Heart left ventricle (tissue), 16 donors: ENCODE results near the gene PEX11G. TPM values are rescaled to one million over a fixed set of nuclear protein-coding genes. Genes with fewer than 3 reads are reported as not detected.
A peak's percentile ranks its signal among the peaks of the same experiment; 100 is the strongest.

Source experiments
- ATAC-seq, 4 donors: fragments of 200-7000 bp; cut with Tn5 transposase; one replicate each; pipeline ENCODE4 v1.9.1; 2020 to 2022; ENCODE audit warnings: moderate library complexity in 4 of 4, mild to moderate bottlenecking in 3 of 4, moderate number of reproducible peaks in 1 of 4
- DNase-seq, 5 donors: peaks; one replicate each; pipeline ENCODE4 v3.0.0-alpha.2; 2020
- H3K27ac ChIP-seq, 12 donors: fragments of 200-600 bp; sonication (generic) in 4 of 12; one replicate each; pipeline versions ENCODE4 v1.5.0 to v1.8.0; 2016 to 2022; ENCODE audit warnings: mild to moderate bottlenecking in 2 of 12
- H3K27me3 ChIP-seq, 9 donors: fragments of 200-600 bp; sonication (generic) in 2 of 9; one replicate each; pipeline versions ENCODE4 v1.5.1 to v1.8.0; 2016 to 2022; ENCODE audit warnings: mild to moderate bottlenecking in 3 of 9
- H3K36me3 ChIP-seq, 9 donors: fragments of 200-600 bp; sonication (generic) in 2 of 9; one replicate each; pipeline versions ENCODE4 v1.5.0 to v1.8.0; 2018 to 2022; ENCODE audit warnings: mild to moderate bottlenecking in 2 of 9
- H3K4me1 ChIP-seq, 12 donors: fragments of 200-600 bp; sonication (generic) in 4 of 12; one replicate each; pipeline versions ENCODE4 v1.5.0 to v1.8.0; 2016 to 2022; ENCODE audit warnings: mild to moderate bottlenecking in 3 of 12
- H3K4me3 ChIP-seq, 12 donors: fragments of 200-600 bp; sonication (generic) in 4 of 12; one replicate each; pipeline versions ENCODE4 v1.5.0 to v1.8.0; 2017 to 2022; ENCODE audit warnings: mild to moderate bottlenecking in 9 of 12, moderate library complexity in 4 of 12
- H3K9me3 ChIP-seq, 12 donors: fragments of 200-600 bp; sonication (generic) in 4 of 12; one replicate each; pipeline versions ENCODE4 v1.5.0 to v1.8.0; 2016 to 2022; ENCODE audit warnings: mild to moderate bottlenecking in 1 of 12
- POLR2A ChIP-seq, 2 donors: fragments of 450-650 bp; IDR thresholded peaks; one replicate each; pipeline ENCODE4 v1.6.1; 2017; ENCODE audit warnings: antibody characterized with exemption in 2 of 2, mild to moderate bottlenecking in 2 of 2, moderate library complexity in 2 of 2
- WGBS, 4 donors: extraction: QIAGEN DNeasy Blood & Tissue Kit in 2 of 4; methylation state at CpG; one replicate each; pipeline versions ENCODE4 v1.1.5 to v1.1.7; 2013 to 2018; 5-methylcytosine and 5-hydroxymethylcytosine counted together
- intact Hi-C, 10 donors: fragments of 100-400 bp; cut with DNase I; formaldehyde crosslinking; loops; one replicate each; pipeline versions ENCODE4 v1.11.1 to v1.14.2; 2022
- long read RNA-seq, 3 donors: library from polyadenylated mRNA; unstranded; transcript quantifications; one replicate each; pipeline ENCODE4 v2.0.0, GENCODE V29; 2020 to 2021
- polyA plus RNA-seq, 2 donors: library from polyadenylated mRNA; stranded (reverse); fragments of 200-250 nt; gene quantifications; one replicate each; pipeline ENCODE4 v1.2.3, GENCODE V29; 2013
- total RNA-seq, 9 donors: library from RNA; depleted of rRNA in 2 of 9; stranded (reverse); fragments of >200 nt in 2 of 9; fragmentation: NEBNext Ultra II Directional in 3 of 9; extraction: Animal tissue kit (Norgen Biotek cat#: 25700) in 3 of 9; gene quantifications; one replicate each; pipeline versions ENCODE4 v1.1.0 to v1.2.4, GENCODE V29; 2016 to 2023
- TF ChIP-seq, protein P1 (sequence below), 12 donors: fragments of 200-600 bp; sonication (generic) in 4 of 12; IDR thresholded peaks; one replicate each; pipeline versions ENCODE4 v1.5.0 to v1.8.0; 2018 to 2022; ENCODE audit warnings: antibody characterized with exemption in 12 of 12, mild to moderate bottlenecking in 5 of 12
- donor health status: ischemic (EF 13 %, LVEDD 7.1; RV severe dilation, severe dysfunction).
- donor health status: healthy with polysubstance abuse.
- donor health status: DM: no; HTN: yes; CAD: no.
- donor health status: DM: no; HTN: no; CAD: no.
- donor health status: ischemic (EF 25% LVEDD 6.9; RV normal size, moderate dysfunction).
- donor health status: ischemic (EF 25% LVEDD 5.7; RV mildly dilated, moderate dysfunction).
- donor health status: healthy.
- donor health status: DM: yes; HTN: yes; CAD: no.
- donor health status: ischemic (EF 35%, LVEDD 5.7; RV mildly dilated, moderate dysfunction).
- donor health status: nonischemic (EF 11% LVEDD 7.7; RV severe dilation, severe dysfunction).
- donor health status: DM: yes; HTN: yes; CAD: no.
- donor health status: PGD.
- donor health status: ischemic (EF 29% LVEDD 5.4; RV normal size, mild dysfunction).
- donor health status: nonischemic (EF 23%, LVEDD 6.1; RV moderate dilation, normal function).

The PEX11G gene
- 1 to 10 TPM in 8 of 9 donors, under 1 TPM in 1; 0.93 to 2.9 (median 1.5) TPM for total RNA-seq
- polyA plus RNA-seq = 1 to 10 TPM in 1 of 2 donors, under 1 TPM in 1; 0.55 to 3.4 TPM
- long read RNA-seq, donor 1, partial matches to known transcripts = 2 of 7 reads
- long read RNA-seq, donor 1, other reads (novel, unspliced or antisense) = 1 of 7 reads
- long read RNA-seq, donor 2, partial matches to known transcripts = 1 of 6 reads
- long read RNA-seq, donor 2, other reads (novel, unspliced or antisense) = 2 of 6 reads
- long read RNA-seq, donor 3, partial matches to known transcripts = 0 of 1 reads
- long read RNA-seq, donor 3, other reads (novel, unspliced or antisense) = 0 of 1 reads

DNA sequence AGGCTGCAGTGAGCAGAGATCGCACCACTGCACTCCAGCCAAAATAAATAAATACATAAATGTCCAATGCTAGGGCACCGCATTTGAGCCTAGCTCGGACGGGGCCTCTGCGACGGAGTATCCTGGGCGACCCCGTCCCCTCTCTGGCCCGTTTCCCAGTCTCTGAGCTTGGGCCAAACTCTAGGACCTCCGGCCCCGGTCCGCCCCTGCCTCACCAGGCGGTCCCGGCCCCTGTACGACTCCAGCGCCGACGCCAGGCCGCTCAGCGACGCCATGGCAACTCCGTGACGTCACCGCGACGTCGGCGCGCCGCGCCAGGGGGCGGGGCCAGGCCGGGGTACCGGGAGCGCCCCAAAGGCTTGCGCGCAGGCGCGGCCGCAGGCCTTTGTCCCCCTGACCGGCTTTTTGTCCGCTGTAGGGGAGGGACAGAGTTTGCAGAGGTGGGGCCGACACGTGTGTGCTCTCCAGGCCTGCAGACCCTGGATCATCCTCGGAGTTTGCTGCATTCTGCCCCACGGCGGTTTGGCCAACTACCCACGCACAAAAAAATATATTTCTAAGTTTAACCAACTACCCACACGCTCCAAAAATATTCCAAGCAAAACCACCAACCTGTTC, at the start of gene PEX11G:
TSS of gene PEX11G (minus strand) at position 300 of the 618 bp plus-strand sequence. CDS start at position 275, 25 bp downstream.
- no peaks in the 10 kb centered on the region for H3K27me3 ChIP-seq
- H3K4me1 ChIP-seq = peaks cover 0 to 34% (median 7%) of the 10 kb centered on the region in 12 donors
- intact Hi-C loops = loop anchor here in 5 of 10 donors (1.0 to 5.0 kb wide), 4 partner anchors 26 to 45 kb away; partner anchors contain the start of gene MCOLN1 (in 3 of the 5)
- WGBS, 4 donors = 1 to 2% (median 1%) methylated on average over 30 to 49 of the region's 49 CpGs
- DNase-seq = peak; percentile 91 to 97 (median 93)
- no peaks in the 10 kb centered on the region for H3K9me3 ChIP-seq
- peak; percentile 90 to 99 (median 98) for ATAC-seq
- H3K36me3 ChIP-seq = no peaks in the 10 kb centered on the region
- peak within 1 kb of the TSS; percentile 45 to 90 (median 64) for H3K4me3 ChIP-seq
- TF ChIP-seq POLR2A (IDR thresholded peaks at IDR 0.05) = peak; percentile 38 to 89
- TF ChIP-seq, protein P1, sequence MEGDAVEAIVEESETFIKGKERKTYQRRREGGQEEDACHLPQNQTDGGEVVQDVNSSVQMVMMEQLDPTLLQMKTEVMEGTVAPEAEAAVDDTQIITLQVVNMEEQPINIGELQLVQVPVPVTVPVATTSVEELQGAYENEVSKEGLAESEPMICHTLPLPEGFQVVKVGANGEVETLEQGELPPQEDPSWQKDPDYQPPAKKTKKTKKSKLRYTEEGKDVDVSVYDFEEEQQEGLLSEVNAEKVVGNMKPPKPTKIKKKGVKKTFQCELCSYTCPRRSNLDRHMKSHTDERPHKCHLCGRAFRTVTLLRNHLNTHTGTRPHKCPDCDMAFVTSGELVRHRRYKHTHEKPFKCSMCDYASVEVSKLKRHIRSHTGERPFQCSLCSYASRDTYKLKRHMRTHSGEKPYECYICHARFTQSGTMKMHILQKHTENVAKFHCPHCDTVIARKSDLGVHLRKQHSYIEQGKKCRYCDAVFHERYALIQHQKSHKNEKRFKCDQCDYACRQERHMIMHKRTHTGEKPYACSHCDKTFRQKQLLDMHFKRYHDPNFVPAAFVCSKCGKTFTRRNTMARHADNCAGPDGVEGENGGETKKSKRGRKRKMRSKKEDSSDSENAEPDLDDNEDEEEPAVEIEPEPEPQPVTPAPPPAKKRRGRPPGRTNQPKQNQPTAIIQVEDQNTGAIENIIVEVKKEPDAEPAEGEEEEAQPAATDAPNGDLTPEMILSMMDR (IDR thresholded peaks at IDR 0.05) = no peak
- peak within 1 kb of the TSS in 11 of 12 donors; percentile 65 to 93 (median 82) for H3K27ac ChIP-seq

DNA sequence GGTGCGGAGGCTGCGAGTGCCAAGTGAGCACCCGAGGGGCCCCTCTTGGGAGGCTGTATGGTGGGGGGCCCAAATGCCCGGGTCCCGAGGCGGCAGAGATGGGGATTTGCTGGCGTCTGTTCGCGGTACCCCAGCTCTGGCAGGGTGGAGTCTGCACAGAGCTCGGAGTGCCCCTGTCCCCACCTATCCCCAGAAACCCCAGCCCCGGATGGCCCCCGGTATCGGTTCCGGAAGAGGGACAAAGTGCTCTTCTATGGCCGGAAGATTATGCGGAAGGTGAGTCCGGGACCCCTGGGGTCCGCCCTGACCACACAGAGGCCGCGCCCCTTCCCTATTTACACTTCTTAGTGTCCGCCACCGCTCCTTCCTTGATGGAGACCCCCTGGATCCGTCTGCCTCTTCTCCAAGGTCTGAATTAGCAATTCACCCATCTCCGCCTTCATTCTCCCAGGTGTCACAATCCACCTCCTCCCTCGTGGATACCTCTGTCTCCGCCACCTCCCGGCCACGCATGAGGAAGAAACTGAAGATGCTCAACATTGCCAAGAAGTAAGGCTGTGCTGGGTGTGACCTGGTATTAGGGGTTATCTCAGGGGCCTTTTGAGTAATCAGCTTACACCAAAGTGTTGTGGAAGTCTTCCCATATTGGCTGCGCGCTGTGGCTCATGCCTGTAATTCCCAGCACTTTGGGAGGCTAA, 47.3 kb upstream of the PEX11G start:
- TF ChIP-seq POLR2A (IDR thresholded peaks at IDR 0.05) = no peak
- TF ChIP-seq, protein P1 (IDR thresholded peaks at IDR 0.05) = no peak
- no peaks in the 10 kb centered on the region for H3K27me3 ChIP-seq
- peaks cover 0 to 44% (median 39%) of the 10 kb centered on the region in 9 donors for H3K36me3 ChIP-seq
- intact Hi-C loops = loop anchor here in 6 of 10 donors (10.0 kb wide), 2 partner anchors 141 to 1851 kb away; partner anchors contain the start of genes HSD11B1L (in 1 of the 6) and MICOS13 (in 1 of the 6)
- H3K4me1 ChIP-seq = peaks cover 0 to 25% (median 10%) of the 10 kb centered on the region in 12 donors
- DNase-seq (no peak), ATAC-seq (no peak)
- peak overlapping the region in 11 of 12 donors; percentile 90 to 96 (median 93) for H3K27ac ChIP-seq
- WGBS, 4 donors = 19 to 35% (median 23%) methylated on average over 18 to 30 of the region's 30 CpGs
- H3K4me3 ChIP-seq = peak overlapping the region; percentile 62 to 98 (median 86)
- H3K9me3 ChIP-seq = no peaks in the 10 kb centered on the region

DNA sequence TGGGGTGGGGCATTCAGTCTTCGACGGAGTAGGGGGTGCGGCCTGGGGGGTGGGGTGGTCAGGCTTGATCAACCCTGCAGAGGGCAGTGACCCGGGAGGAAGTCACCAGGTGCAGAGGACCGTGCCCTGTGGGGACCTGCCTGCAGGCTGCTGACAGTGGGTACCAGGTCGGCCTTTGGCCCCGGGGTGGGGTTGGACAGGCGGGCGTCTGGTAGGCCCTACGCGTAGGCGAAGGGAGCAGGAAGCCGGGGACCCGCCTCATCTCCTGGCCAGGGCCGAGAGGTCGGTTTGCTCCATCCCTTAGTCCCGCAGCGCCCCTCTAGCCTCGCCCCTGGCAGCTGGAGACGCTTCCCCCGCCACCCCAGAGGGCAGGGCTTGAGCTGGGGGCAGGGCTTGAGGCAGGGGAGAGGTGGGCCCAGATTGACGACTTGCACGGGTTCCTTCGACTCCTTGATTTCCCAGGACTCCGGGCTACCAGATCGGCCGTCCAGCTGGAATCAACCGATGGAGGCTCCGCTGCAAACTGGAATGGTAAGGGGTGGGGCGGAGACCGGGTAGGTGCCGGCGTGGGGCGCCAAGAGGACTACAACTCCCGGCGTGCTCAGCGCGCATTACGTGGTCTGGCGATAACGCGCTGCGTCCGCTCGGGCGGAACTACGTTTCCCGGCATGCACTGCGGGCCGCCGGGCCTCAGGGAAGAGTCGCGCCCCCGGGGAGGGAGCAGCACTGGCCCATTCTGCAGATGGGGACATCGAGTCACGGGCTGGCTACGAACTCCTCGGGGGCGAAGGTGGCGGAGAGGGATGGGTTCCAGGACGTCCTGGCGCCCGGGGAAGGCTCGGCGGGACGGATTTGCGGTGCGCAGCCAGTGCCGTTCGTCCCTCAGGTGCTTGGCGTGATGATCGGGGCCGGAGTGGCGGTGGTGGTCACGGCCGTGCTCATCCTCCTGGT, 46.5 kb upstream of the PEX11G start, which contains the start of gene PNPLA6:
TSS of gene PNPLA6 (plus strand) at position 671 of the 951 bp plus-strand sequence. CDS start at position 743, 72 bp downstream.
- Histone ChIP-seq H3K4me1 (peaks cover 0 to 25% (median 10%) of the 10 kb centered on the region in 12 donors), H3K36me3 (peaks cover 0 to 44% (median 38%) of the 10 kb centered on the region in 9 donors), H3K4me3 (peak within 1 kb of the TSS; percentile 62 to 98 (median 86)), H3K27ac (peak within 1 kb of the TSS; percentile 57 to 96 (median 93)), H3K27me3 (no peaks in the 10 kb centered on the region), H3K9me3 (no peaks in the 10 kb centered on the region)
- 0 to 1% (median 0%) methylated on average over 37 to 76 of the region's 76 CpGs for WGBS, 4 donors
- DNase-seq (peak; percentile 96 to 98 (median 97)), ATAC-seq (peak; percentile 78 to 90 (median 86))
- intact Hi-C loops = loop anchor here in 6 of 10 donors (10.0 kb wide), 2 partner anchors 141 to 1851 kb away; partner anchors contain the start of genes HSD11B1L (in 1 of the 6) and MICOS13 (in 1 of the 6)
- TF ChIP-seq, protein P1 (IDR thresholded peaks at IDR 0.05) = no peak
- TF ChIP-seq POLR2A (IDR thresholded peaks at IDR 0.05) = peak in 1 of 2 donors; percentile 68
